CD4-positive, alpha-beta T cell (primary cell): Measurements from ENCODE around the gene EGFR. TPM values are rescaled to one million over a fixed set of nuclear protein-coding genes. Genes with fewer than 3 reads are reported as not detected.

Experiments used
- ATAC-seq: fragments of 200-7000 bp; cut with Tn5 transposase; one replicate; pipeline ENCODE4 v1.10.0; 2022; ENCODE audit warnings: mild to moderate bottlenecking; ENCODE audit not compliant: poor library complexity
- CTCF ChIA-PET: fragments of 350-600 bp; sonication (Branson Sonifier 250); formaldehyde crosslinking; loops from one replicate; lab custom pipeline; 2021; ENCODE audit warnings: antibody characterized with exemption, inconsistent platforms; lab: Charles Lee
- POLR2A ChIA-PET: fragments of 350-600 bp; sonication (Branson Sonifier 250); formaldehyde crosslinking; loops from one replicate; lab custom pipeline; 2021; ENCODE audit warnings: antibody characterized with exemption, inconsistent platforms; lab: Charles Lee
- DNase-seq, 14 experiments: peaks; one replicate each; pipeline ENCODE4 v3.0.0-alpha.2; 2013 to 2020; ENCODE audit warnings: mixed read lengths in 2 of 14
- H3K27ac ChIP-seq, 2 donors: one replicate each; pipeline versions ENCODE4 v1.5.1 to v1.7.0; 2013; ENCODE audit warnings: low read length in 2 of 2, low read depth in 1 of 2, mild to moderate bottlenecking in 1 of 2
- H3K27me3 ChIP-seq, 2 experiments: 1 replicate in 1 of 2; 2 replicates in 1 of 2; pipeline versions ENCODE4 v1.6.1 to v1.7.0; 2013; ENCODE audit warnings: low read length in 2 of 2, control low read depth in 1 of 2, mild to moderate bottlenecking in 1 of 2, moderate library complexity in 1 of 2; ENCODE audit not compliant: insufficient read depth in 2 of 2, control insufficient read depth in 1 of 2
- H3K36me3 ChIP-seq: one replicate; pipeline ENCODE4 v1.6.1; 2013; ENCODE audit warnings: low read length, control low read depth; ENCODE audit not compliant: insufficient read depth
- H3K4me1 ChIP-seq: one replicate; pipeline ENCODE4 v1.6.1; 2013; ENCODE audit warnings: low read length, control low read depth; ENCODE audit not compliant: insufficient read depth
- H3K4me3 ChIP-seq: one replicate; pipeline ENCODE4 v1.5.1; 2013; ENCODE audit warnings: mild to moderate bottlenecking, low read length, moderate library complexity
- H3K9me3 ChIP-seq, 2 experiments: 1 replicate in 1 of 2; 2 replicates in 1 of 2; pipeline versions ENCODE4 v1.6.1 to v1.7.0; 2013; ENCODE audit warnings: low read length in 2 of 2, mild to moderate bottlenecking in 2 of 2, control low read depth in 1 of 2, moderate library complexity in 1 of 2; ENCODE audit not compliant: control insufficient read depth in 1 of 2, insufficient read depth in 1 of 2
- H3K27ac Mint-ChIP-seq: one replicate; pipeline ENCODE4 v1.8.0; 2020; ENCODE audit warnings: mixed read lengths
- H3K27me3 Mint-ChIP-seq: one replicate; pipeline ENCODE4 v1.8.0; 2021; ENCODE audit warnings: mixed read lengths
- H3K36me3 Mint-ChIP-seq: one replicate; pipeline ENCODE4 v1.8.0; 2021; ENCODE audit warnings: low read depth, mixed read lengths
- H3K4me1 Mint-ChIP-seq: one replicate; pipeline ENCODE4 v1.8.0; 2021; ENCODE audit warnings: low read depth, mixed read lengths
- H3K4me3 Mint-ChIP-seq: one replicate; pipeline ENCODE4 v1.8.0; 2020; ENCODE audit warnings: mild to moderate bottlenecking, mixed read lengths
- H3K9me3 Mint-ChIP-seq: one replicate; pipeline ENCODE4 v1.8.0; 2020; ENCODE audit warnings: mixed read lengths
- CTCF ChIP-seq: fragments of 200-600 bp; IDR thresholded peaks from one replicate; pipeline ENCODE4 v1.8.0; 2022; ENCODE audit warnings: antibody characterized with exemption, mild to moderate bottlenecking
- intact Hi-C, 2 experiments: fragments of 100-400 bp; cut with DNase I in 1 of 2; cut with micrococcal nuclease in 1 of 2; formaldehyde crosslinking; loops; one replicate each; pipeline versions ENCODE4 v1.15.1 to v1.9.0; 2023 to 2025; cut with DNase I, micrococcal nuclease
- total RNA-seq, 174 experiments: library from RNA in 2 of 174; stranded (reverse) in 2 of 174; gene quantifications; one replicate each; pipeline ENCODE4 v1.2.3 and lab custom pipeline; 2021 to 2026

Gene EGFR
- total RNA-seq, 2 experiments from 2014 or later, result not detected

- intact Hi-C loops, result no loop called here
- Histone ChIP-seq H3K4me3 (no peak overlapping the region), H3K9me3 (no peaks in the 10 kb centered on the region), H3K27ac (no peak overlapping the region), H3K27me3 (peaks cover 0 to 6% of the 10 kb centered on the region in 2 experiments), H3K4me1 (no peaks in the 10 kb centered on the region), H3K36me3 (no peaks in the 10 kb centered on the region)
- Mint-ChIP-seq H3K27me3 (peaks cover 82% of the 10 kb centered on the region), H3K36me3 (no peaks in the 10 kb centered on the region), H3K9me3 (no peaks in the 10 kb centered on the region), H3K4me3 (no peak overlapping the region), H3K27ac (no peak overlapping the region), H3K4me1 (peaks cover 8% of the 10 kb centered on the region)
- ATAC-seq (no peak), DNase-seq (no peak)
- TF ChIP-seq CTCF, result no peak
- ChIA-PET CTCF (no interaction called here), POLR2A (no interaction called here)
Measured at GRCh38 chr7:55105952-55106351, 87.1 kb downstream of the EGFR start.

DNA sequence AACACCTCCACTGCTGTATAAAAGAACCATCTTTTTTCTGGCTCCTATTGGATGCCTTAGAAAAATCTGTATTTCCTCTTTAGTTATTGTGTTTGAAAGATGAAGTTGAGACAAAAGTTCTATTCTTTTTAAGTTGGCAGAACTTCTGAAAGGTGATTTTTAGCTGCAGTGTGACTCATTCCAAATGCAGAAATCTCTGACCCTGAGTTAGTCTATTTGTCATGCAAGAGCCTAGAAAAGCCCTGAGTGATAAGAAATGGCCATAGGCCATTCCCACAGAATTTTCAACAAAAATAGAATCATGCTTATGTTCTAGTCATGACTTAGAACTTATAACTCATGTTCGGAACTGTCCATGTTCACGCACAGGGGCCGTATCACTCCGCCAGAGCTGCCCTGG, 89.1 kb downstream of the EGFR start:
- intact Hi-C loops, result no loop called here
- peaks cover 72% of the 10 kb centered on the region for H3K27me3 Mint-ChIP-seq
- DNase-seq (no peak), ATAC-seq (no peak)
- Histone ChIP-seq H3K36me3 (no peaks in the 10 kb centered on the region), H3K4me1 (no peaks in the 10 kb centered on the region), H3K4me3 (no peak overlapping the region), H3K9me3 (no peaks in the 10 kb centered on the region), H3K27me3 (peaks cover 0 to 3% of the 10 kb centered on the region in 2 experiments), H3K27ac (no peak overlapping the region)
- ChIA-PET CTCF (no interaction called here), POLR2A (no interaction called here)
- H3K4me3 Mint-ChIP-seq, result no peak overlapping the region
- peaks cover 8% of the 10 kb centered on the region for H3K4me1 Mint-ChIP-seq
- no peak for TF ChIP-seq CTCF
- no peaks in the 10 kb centered on the region for H3K36me3 Mint-ChIP-seq
- H3K9me3 Mint-ChIP-seq, result no peaks in the 10 kb centered on the region
- no peak overlapping the region for H3K27ac Mint-ChIP-seq

GRCh38 chr7:55108401-55108800, 89.6 kb downstream of the EGFR start:
- DNase-seq (no peak), ATAC-seq (no peak)
- TF ChIP-seq CTCF, result no peak
- H3K27ac ChIP-seq, result no peak overlapping the region
- H3K27me3 ChIP-seq, result peaks cover 0 to 3% of the 10 kb centered on the region in 2 experiments
- Mint-ChIP-seq H3K9me3 (no peaks in the 10 kb centered on the region), H3K4me3 (no peak overlapping the region), H3K27me3 (peaks cover 68% of the 10 kb centered on the region), H3K4me1 (peaks cover 8% of the 10 kb centered on the region), H3K27ac (no peak overlapping the region), H3K36me3 (no peaks in the 10 kb centered on the region)
- ChIA-PET CTCF (no interaction called here), POLR2A (no interaction called here)
- intact Hi-C loops, result no loop called here
- no peaks in the 10 kb centered on the region for H3K4me1 ChIP-seq
- H3K4me3 ChIP-seq, result no peak overlapping the region
- no peaks in the 10 kb centered on the region for H3K36me3 ChIP-seq
- no peaks in the 10 kb centered on the region for H3K9me3 ChIP-seq
